ENCODE data around the gene HPSE2.
"Not testable (repeated sequence)": the region's sequence is repeated elsewhere in the genome, so short reads cannot be mapped to it uniquely, and the experiment has no call there.

HPSE2 gene

DNA sequence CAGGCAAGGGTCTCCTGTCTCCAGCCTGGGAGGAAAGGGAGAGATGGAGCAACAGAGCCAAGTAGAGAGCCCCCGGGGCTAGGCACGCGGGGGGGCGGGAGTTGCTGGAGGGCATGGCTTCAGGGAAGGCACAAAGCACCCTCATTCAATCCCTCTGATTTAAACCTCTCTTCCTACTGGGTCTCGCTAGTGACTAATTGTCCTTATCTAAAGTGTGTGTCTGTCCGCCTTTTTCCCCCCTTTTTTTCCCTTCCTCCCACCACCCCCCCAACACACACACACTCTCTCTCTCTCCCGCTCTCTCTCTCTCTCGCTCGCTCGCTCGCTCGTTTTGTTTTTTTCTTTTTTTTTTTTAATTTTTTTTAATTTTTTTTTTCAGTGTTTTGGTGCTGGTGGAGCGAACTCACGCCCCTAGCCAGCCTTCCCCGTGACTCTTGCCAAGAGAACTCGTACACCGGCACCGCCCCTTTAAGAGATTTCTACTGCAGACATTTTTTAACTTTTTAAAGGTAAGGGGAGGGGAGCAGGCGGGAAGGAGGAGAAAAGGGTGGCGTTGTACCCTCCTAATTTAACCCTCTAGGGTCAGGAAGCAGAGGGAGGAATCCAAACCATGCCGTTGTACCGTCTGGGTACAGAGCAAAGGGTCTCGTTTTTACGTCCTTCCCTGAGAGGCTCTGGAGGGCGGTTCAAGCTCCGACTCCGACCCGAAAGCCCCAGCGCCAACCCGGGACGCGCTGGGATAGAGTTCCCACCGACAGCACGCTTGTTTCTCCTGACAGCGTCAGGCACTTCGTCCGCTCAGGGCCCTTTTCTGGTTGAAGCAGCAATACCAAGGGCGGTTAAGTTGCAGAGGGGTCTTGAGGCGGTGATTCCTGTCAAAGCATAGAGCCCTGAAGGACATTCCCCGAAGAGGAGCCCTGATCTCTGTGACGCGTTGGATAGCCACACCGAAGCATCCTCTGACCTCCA lies at the start of gene HPSE2:
Gene HPSE2, minus strand, starts transcription at position 195 of the 969 bp plus-strand sequence.
- no peaks in the 10 kb centered on the region for H3K9me3 ChIP-seq (ENCODE audit: insufficient read depth, low read length)
- no peak for TF ChIP-seq ZNF274 (IDR thresholded peaks at IDR 0.05; ENCODE audit: low read depth, low read length)
- TF ChIP-seq SUZ12 (IDR thresholded peaks at IDR 0.05; ENCODE audit: extremely low read depth, insufficient read depth, insufficient read length), result no peak
- TF ChIP-seq YY1 (IDR thresholded peaks at IDR 0.05; ENCODE audit: insufficient read depth, insufficient read length), result no peak
- H3K27me3 ChIP-seq (ENCODE audit: insufficient read depth, insufficient read length), result peaks cover 77% of the 10 kb centered on the region
- H3K36me3 ChIP-seq (ENCODE audit: insufficient read depth, insufficient read length, low read length), result no peaks in the 10 kb centered on the region
- no peaks in the 10 kb centered on the region for H3K4me1 ChIP-seq (ENCODE audit: insufficient read depth, insufficient read length)
- peak within 1 kb of the TSS; percentile 61 for H3K9ac ChIP-seq (ENCODE audit: insufficient read length, low read depth)
- peak within 1 kb of the TSS; percentile 38 for H3K4me3 ChIP-seq (ENCODE audit: insufficient read length, low read depth)
- no peak for DNase-seq (ENCODE audit: low read depth, low spot score)

- no peak overlapping the region for H3K9ac ChIP-seq (ENCODE audit: insufficient read length, low read depth)
- no peak overlapping the region for H3K4me3 ChIP-seq (ENCODE audit: insufficient read length, low read depth)
- H3K27me3 ChIP-seq (ENCODE audit: insufficient read depth, insufficient read length), result no peaks in the 10 kb centered on the region
- H3K36me3 ChIP-seq (ENCODE audit: insufficient read depth, insufficient read length, low read length), result no peaks in the 10 kb centered on the region
- TF ChIP-seq YY1 (IDR thresholded peaks at IDR 0.05; ENCODE audit: insufficient read depth, insufficient read length), result no peak
- no peak for TF ChIP-seq SUZ12 (IDR thresholded peaks at IDR 0.05; ENCODE audit: extremely low read depth, insufficient read depth, insufficient read length)
- TF ChIP-seq ZNF274 (IDR thresholded peaks at IDR 0.05; ENCODE audit: low read depth, low read length), result no peak
- DNase-seq (ENCODE audit: low read depth, low spot score), result no peak
- H3K4me1 ChIP-seq (ENCODE audit: insufficient read depth, insufficient read length), result no peaks in the 10 kb centered on the region
- peaks cover 12% of the 10 kb centered on the region; the same call in 1 of the 2 replicates for H3K9me3 ChIP-seq (ENCODE audit: insufficient read depth, low read length)
These were observed 44.8 kb upstream of the HPSE2 start for GRCh38 chr10:99280472-99280871.

GRCh38 chr10:99279626-99280111 lies 44.0 kb upstream of the HPSE2 start:
- no peaks in the 10 kb centered on the region for H3K27me3 ChIP-seq (ENCODE audit: insufficient read depth, insufficient read length)
- H3K4me3 ChIP-seq (ENCODE audit: insufficient read length, low read depth), result no peak overlapping the region
- H3K4me1 ChIP-seq (ENCODE audit: insufficient read depth, insufficient read length), result no peaks in the 10 kb centered on the region
- H3K9ac ChIP-seq (ENCODE audit: insufficient read length, low read depth), result no peak overlapping the region
- H3K9me3 ChIP-seq (ENCODE audit: insufficient read depth, low read length), result peaks cover 12% of the 10 kb centered on the region; the same call in 1 of the 2 replicates
- no peak for DNase-seq (ENCODE audit: low read depth, low spot score)
- no peaks in the 10 kb centered on the region for H3K36me3 ChIP-seq (ENCODE audit: insufficient read depth, insufficient read length, low read length)
- no peak for TF ChIP-seq SUZ12 (IDR thresholded peaks at IDR 0.05; ENCODE audit: extremely low read depth, insufficient read depth, insufficient read length)
- TF ChIP-seq ZNF274 (IDR thresholded peaks at IDR 0.05; ENCODE audit: low read depth, low read length), result no peak
- no peak for TF ChIP-seq YY1 (IDR thresholded peaks at IDR 0.05; ENCODE audit: insufficient read depth, insufficient read length)

- Histone ChIP-seq H3K9ac (ENCODE audit: insufficient read length, low read depth) (no peak overlapping the region), H3K4me3 (ENCODE audit: insufficient read length, low read depth) (no peak overlapping the region), H3K27me3 (ENCODE audit: insufficient read depth, insufficient read length) (no peaks in the 10 kb centered on the region), H3K9me3 (ENCODE audit: insufficient read depth, low read length) (no peaks in the 10 kb centered on the region), H3K4me1 (ENCODE audit: insufficient read depth, insufficient read length) (no peaks in the 10 kb centered on the region), H3K36me3 (ENCODE audit: insufficient read depth, insufficient read length, low read length) (no peaks in the 10 kb centered on the region)
- no peak for DNase-seq (ENCODE audit: low read depth, low spot score)
- no peak for TF ChIP-seq ZNF274 (IDR thresholded peaks at IDR 0.05; ENCODE audit: low read depth, low read length)
- TF ChIP-seq YY1 (IDR thresholded peaks at IDR 0.05; ENCODE audit: insufficient read depth, insufficient read length), result no peak
- no peak for TF ChIP-seq SUZ12 (IDR thresholded peaks at IDR 0.05; ENCODE audit: extremely low read depth, insufficient read depth, insufficient read length)
These were observed 41.3 kb upstream of the HPSE2 start for GRCh38 chr10:99276848-99277486.

DNA sequence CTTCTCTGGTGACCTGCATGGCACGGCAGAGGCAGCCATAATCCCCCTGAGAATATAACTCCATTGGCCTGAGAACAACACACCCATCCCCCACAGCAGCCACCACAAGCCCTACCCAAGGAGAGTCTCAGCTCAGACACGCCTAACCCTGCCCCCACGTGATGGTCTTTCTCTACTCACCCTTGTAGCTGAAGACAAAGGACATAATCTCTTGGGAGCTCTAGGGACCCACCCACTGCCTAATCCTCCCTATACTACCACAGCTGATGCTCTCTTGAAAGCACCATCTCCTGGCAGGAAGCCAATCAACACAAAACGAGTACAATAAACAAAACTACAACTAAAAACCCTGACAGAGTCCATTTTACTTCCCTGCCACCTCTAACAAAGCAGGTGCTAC lies 30.7 kb upstream of the HPSE2 start:
- Histone ChIP-seq H3K36me3 (ENCODE audit: insufficient read depth, insufficient read length, low read length) (no peaks in the 10 kb centered on the region), H3K9ac (ENCODE audit: insufficient read length, low read depth) (peak overlapping the region; percentile 23), H3K27me3 (ENCODE audit: insufficient read depth, insufficient read length) (no peaks in the 10 kb centered on the region), H3K4me3 (ENCODE audit: insufficient read length, low read depth) (no peak overlapping the region), H3K9me3 (ENCODE audit: insufficient read depth, low read length) (no peaks in the 10 kb centered on the region), H3K4me1 (ENCODE audit: insufficient read depth, insufficient read length) (no peaks in the 10 kb centered on the region)
- DNase-seq (ENCODE audit: low read depth, low spot score), result peak; percentile 63
- TF ChIP-seq ZNF274 (IDR thresholded peaks at IDR 0.05; ENCODE audit: low read depth, low read length) (no peak), SUZ12 (IDR thresholded peaks at IDR 0.05; ENCODE audit: extremely low read depth, insufficient read depth, insufficient read length) (no peak), YY1 (IDR thresholded peaks at IDR 0.05; ENCODE audit: insufficient read depth, insufficient read length) (no peak)

- Histone ChIP-seq H3K36me3 (ENCODE audit: insufficient read depth, insufficient read length, low read length) (no peaks in the 10 kb centered on the region), H3K4me1 (ENCODE audit: insufficient read depth, insufficient read length) (no peaks in the 10 kb centered on the region), H3K4me3 (ENCODE audit: insufficient read length, low read depth) (no peak overlapping the region), H3K9ac (ENCODE audit: insufficient read length, low read depth) (no peak overlapping the region), H3K27me3 (ENCODE audit: insufficient read depth, insufficient read length) (no peaks in the 10 kb centered on the region), H3K9me3 (ENCODE audit: insufficient read depth, low read length) (peaks cover 19% of the 10 kb centered on the region)
- DNase-seq (ENCODE audit: low read depth, low spot score), result no peak
- no peak for TF ChIP-seq ZNF274 (IDR thresholded peaks at IDR 0.05; ENCODE audit: low read depth, low read length)
- TF ChIP-seq YY1 (IDR thresholded peaks at IDR 0.05; ENCODE audit: insufficient read depth, insufficient read length), result no peak
- TF ChIP-seq SUZ12 (IDR thresholded peaks at IDR 0.05; ENCODE audit: extremely low read depth, insufficient read depth, insufficient read length), result no peak
These were observed 13.2 kb upstream of the HPSE2 start for GRCh38 chr10:99248824-99249223.

- H3K9ac ChIP-seq (ENCODE audit: insufficient read length, low read depth); H3K36me3 ChIP-seq (ENCODE audit: insufficient read depth, insufficient read length, low read length); DNase-seq (ENCODE audit: low read depth, low spot score); H3K27me3 ChIP-seq (ENCODE audit: insufficient read depth, insufficient read length); H3K4me3 ChIP-seq (ENCODE audit: insufficient read length, low read depth); H3K4me1 ChIP-seq (ENCODE audit: insufficient read depth, insufficient read length): not testable (repeated sequence)
- H3K9me3 ChIP-seq (ENCODE audit: insufficient read depth, low read length), result peaks cover 19% of the 10 kb centered on the region
These were observed 12.2 kb upstream of the HPSE2 start for GRCh38 chr10:99247893-99248292.

Data from NT2/D1 (cell line).